ENCODE results near the gene NYNRIN.

The NYNRIN gene

DNA sequence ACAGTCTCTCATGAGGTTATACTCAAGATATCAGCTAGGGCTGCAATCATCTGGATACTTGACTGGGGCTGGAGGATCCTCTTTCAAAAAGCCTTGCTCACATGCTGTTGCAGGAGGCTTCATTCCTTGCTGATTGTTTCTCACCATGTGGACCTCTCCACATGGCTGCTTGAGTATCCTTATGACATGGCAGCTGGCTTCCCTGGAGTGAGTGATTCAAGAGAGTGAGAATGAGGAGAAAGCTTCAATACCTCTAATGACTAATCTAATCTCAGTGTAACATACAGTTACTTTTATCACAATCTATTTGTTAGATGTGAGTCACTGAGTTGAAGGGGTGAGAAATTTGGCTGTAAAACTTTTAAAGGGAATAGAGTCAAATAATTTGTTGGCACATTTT is 58.2 kb downstream of the NYNRIN start:
- DNase-seq (ENCODE audit: low spot score): no peak

GRCh38 chr14:24458736-24459135 is 59.9 kb downstream of the NYNRIN start:
- DNase-seq (ENCODE audit: low spot score): no peak

DNA sequence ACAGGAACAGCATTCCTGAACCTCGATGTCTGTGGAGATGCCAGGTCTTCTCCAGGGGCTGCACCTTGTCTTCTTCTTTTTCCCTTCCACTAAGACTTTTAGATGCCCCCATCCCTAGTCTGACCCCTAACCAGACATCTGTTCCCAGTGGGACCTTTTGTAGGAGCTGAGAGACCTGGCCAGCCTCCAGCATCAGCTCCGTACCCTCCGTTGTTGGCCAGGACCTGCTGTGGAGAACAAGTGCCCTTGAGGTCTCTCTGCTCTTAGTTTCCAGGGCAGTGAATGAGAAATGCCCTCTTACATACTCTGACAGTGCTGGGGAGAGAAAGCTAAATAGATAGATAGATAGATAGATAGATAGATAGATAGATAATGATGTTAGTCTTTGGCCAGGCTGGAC is 60.5 kb downstream of the NYNRIN start:
- no peak for DNase-seq (ENCODE audit: low spot score)

- DNase-seq (ENCODE audit: low spot score): no peak
Measured at GRCh38 chr14:24461336-24461735, 62.5 kb downstream of the NYNRIN start.

DNA sequence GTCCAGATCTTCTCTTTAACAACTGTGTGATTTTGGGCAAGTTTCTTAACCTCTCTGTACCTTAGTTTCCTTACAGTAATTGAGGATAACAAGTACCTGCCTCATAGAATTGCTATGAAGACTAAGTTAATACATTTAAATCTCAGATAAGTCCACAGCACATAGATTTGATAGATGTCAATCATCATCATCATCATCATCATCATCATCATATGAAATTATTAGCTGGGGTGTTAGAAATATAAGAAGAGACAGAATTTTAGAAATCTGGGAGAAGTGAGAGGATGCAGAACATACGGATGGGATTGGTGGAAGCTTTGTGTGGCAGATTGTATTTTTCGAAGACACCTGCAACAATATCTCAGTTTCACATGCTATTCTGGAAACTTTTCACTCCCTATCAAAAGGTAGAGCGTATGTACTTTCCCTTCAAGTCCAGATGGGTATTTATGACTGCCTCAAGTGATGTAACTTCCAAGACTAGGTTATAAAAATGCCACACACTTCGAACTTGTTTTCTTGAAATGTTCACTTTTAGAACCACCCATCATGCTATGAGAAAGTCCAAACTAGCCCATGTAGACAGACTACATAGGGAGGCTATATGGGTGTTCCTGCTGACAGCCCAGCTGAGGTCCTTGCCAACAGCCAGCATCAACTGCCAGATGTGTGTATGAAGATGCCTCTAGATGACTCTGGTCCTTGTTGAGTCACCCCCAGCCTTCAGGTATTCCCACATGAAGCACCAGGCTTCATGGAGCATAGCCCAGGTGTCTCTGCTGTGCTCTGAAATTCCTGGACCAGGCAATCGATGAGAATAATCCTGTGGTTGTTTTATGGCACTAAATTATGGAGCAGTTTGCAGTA is 64.4 kb downstream of the NYNRIN start:
- DNase-seq (ENCODE audit: low spot score): no peak

DNA sequence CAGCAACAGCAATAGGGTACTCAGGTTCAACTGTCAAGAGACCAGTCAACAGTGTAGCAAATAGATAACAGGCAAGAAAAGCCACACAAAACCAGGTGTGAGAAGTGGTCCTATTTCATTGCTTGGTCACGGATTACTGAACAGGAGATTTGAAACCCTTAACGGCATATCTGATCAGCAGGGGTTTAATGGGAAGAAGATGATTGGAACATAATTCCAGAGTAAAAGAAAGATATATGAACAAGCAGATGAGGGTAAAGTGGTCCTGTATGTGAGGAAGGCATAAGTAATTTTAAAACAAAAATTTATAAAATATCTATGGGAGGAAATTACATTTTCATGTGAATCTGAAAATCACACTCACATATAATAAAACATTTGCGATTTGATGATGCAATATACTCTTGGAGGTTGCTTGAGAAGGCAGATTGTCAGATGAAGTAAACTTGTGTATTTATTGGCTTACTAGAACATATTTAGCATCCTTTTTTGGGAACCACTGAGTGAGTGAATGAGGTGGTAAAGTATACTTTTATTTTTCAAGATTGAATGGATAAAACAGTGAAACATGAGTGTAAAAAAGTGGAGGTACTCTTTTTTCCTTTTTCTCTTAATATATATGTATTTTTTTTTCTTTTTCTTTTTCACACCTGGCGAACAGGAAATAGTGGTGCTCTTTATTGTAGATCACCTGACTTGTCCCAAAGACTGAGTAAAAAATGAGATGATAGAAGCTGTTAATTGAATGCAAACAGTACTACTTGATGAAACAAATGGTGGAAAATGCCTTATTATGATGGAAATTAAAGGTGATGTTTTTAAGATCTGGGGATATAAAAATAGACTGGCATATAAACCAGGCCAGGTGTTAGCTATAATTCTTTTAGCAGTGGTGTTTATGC is 65.3 kb downstream of the NYNRIN start:
- DNase-seq (ENCODE audit: low spot score): no peak

- DNase-seq (ENCODE audit: low spot score): no peak
Measured at GRCh38 chr14:24465368-24465767, 66.6 kb downstream of the NYNRIN start.

DNA sequence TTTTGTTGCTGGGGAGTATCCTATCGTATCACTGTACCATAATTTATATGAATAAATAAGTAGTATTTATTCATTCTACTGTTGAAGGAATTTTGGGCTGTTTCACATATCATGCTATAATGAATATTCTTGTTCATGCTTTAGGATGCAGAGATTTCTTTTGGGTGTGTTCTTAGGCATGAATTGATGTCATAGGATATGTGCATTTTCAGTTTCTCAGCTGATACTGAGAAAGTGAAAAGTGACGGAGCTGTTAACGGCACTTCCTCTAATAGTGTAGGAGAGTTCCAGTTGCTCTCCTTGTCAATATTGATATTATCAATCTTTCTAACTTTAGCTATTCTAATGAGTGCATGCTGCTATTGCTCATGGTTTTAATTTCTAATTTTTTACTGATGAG is 67.0 kb downstream of the NYNRIN start:
- DNase-seq (ENCODE audit: low spot score): no peak

All from putamen (tissue), 1 donor.